Inflammatory macrophage treated with lipopolysaccharide for 4 hours (primary cell): ENCODE data around the gene PMM1.
"Not testable (repeated sequence)": the region's sequence is repeated elsewhere in the genome, so short reads cannot be mapped to it uniquely, and the experiment has no call there.

ENCODE experiments used
- DNase-seq: peaks from one replicate; pipeline ENCODE4 v3.0.0-alpha.2; 2020

Gene PMM1

DNA sequence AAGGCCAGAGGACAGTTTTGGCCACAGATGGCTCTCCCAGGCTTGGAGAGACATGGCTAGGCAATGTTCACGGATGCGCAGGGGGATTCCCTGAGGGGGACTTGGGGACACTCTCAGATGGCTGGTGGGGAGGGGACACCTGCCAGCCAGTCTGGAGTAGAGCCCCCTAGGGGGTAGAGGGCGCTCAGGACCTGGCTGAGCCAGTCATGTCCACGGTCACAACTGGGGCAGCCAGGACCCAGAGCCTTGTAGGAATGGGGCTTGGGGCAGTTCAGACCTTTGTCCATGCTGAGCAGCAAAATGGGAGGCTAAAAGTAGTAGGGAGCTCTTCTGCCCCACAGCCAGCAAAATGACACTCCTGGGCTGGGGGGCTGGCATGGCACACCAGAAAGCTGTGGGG, 27.2 kb downstream of the PMM1 start:
- no peak for DNase-seq

DNA sequence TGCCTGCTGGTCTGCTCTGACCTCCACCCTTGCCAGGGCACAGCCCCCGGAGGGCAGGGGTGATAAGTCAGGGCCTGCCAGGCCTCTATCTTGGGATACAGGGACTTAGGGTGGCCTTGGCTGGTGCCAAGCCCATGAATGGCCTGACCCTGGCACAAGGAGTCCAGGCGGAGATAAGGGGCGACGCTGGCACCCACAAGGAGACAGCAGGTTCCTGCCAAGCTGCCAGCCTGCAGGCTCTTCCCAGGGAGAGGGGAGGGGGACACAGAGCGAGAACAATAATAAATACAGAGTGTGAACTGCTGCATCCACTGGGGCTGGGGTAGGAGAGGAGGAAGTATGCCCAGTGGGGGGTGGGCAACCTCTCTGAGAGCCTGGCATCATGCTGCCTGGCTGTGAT, 27.9 kb downstream of the PMM1 start:
- DNase-seq, result no peak

DNA sequence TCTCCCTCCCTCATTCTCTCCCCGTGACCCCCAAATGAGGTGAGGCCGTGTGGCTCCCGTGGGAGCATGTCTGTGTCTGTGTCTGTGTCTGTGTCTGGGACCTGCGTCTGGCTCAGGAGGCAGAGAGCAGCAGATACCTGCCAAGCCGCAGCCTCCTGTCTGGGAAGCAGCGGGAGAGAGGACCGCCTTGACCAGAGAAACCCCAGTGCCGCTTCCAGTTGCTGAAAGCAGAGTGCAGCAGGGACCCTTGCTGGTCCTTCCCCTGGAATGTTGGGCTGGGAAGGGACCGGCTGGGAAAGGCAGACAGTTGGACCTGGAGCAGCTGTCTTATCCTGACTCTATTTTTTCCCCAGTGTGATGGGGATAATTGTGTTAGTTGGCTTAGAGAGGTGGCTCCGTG, 28.3 kb downstream of the PMM1 start:
- no peak for DNase-seq

DNA sequence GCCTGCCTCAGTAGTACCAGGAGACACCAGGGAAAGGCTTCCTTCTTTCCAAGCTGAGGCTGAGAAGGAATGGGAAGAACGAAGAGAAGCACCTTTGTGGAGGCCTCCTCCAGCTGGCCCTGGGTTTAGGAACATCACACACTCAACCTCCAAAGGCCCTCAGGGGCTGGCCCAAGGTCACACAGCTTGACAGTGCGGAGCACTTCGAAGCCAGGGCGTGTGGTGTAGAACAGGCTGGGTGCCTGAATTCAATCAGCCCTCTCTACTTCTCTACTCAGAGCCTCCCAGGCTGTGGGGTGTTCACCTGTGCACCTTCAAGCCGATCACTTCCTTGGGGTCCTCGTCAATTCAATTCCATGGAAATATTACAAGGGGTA, 29.6 kb downstream of the PMM1 start:
- no peak for DNase-seq

DNA sequence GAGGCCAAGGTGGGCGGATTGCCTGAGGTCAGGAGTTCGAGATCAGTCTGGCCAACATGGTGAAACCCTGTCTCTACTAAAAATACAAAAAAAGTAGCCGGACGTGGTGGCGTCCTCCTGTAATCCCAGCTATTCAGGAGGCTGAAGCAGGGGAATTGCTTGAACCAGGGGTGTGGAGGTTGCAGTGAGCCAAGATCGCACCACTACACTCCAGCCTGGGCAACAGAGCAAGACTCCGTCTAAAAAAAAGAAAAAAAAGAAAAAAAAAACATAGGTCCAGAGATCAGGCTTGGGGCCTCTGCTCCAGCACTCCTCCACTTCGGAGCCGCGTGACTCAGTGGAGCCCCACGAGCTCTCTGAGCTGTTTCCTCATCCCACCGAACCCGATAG, 31.4 kb downstream of the PMM1 start:
- DNase-seq, result not testable (repeated sequence)

DNA sequence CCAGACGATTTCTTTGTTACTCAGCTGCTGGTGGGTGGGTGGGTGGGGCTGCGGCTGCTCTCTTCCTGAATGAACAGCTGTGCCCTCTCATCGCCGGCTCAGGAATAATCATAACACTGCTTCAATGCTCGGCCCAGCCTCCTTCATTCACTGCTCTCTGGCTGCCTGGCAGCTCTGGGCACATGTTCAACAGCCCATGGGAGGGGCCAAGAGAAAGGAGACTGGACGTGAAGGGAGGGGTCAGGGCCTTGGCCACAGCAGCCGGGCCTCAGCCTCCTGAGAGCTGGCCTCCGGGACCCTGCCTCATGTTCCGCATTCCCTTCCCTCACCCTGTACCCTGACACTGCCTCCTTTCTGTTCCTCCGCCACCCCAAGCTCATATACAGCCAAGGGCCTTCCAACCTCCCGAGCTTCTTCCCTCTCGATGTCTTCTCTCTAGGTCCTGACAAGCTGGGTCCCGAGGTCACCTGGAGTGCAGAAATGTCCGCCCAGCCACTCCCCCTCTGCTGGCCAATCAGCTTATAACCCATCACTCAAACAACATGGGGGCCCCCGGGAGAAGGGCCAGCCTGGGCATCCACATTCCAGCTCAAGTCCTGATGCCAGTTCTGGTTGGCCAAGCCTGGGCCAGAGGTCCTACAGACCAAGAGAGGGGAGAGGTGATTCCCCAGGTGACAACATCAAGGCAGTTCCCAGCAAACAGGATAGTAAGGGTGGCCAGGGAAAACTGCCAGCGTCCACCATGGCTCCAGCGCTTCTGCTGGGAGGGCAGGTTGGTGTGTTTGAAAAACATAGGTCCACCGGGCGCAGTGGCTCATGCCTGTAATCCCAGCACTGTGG, 32.0 kb downstream of the PMM1 start:
- peak; percentile 11 for DNase-seq

DNA sequence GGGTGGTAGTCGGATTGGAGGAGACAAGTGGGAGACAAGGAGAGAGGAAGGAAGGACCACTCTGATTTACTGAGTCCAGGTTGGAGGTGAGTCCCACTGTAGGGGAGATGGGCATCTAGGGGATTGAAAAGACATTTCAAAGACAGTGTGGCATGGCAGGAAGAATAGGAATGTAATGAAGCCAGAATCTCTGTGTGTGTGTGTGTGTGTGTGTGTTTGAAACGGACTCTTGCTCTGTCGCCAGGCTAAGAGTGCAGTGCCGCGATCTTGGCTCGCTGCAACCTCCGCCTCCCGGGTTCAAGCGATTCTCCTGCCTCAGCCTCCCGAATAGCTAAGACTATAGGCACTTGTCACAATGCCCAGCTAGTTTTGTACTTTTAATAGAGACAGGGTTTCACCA, 33.1 kb downstream of the PMM1 start:
- DNase-seq, result no peak

DNA sequence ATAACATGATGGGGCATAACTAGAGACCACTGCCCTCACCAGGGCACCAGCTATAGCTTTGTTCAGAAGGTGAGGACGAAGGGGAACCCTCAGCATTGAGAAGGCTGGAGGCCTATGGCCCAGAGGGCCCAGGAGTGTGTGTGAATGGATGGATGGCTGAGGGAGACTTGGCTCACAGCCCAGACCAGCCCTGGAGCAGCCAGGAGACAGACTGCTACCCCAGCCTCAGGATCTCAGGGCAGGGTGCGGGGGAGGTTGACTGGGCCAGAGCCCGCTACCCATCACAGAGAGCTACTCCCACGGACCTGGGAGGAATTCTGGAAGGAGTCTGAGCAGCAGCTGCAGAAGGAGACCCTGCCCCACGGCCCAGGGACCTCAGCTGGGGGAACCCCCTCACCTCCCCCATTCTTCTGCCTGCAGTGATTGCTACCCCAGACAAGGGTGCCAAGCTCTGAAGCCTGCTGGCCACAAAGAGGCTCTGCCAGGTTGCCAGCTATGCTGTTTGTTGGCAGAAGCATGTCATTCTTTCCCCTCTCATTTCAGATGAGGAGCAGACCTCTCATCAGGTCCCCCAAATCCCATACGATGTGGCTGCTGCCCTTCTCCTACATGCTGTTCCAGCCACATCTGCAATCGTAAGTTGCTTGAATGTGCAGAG, 34.2 kb downstream of the PMM1 start:
- no peak for DNase-seq

DNA sequence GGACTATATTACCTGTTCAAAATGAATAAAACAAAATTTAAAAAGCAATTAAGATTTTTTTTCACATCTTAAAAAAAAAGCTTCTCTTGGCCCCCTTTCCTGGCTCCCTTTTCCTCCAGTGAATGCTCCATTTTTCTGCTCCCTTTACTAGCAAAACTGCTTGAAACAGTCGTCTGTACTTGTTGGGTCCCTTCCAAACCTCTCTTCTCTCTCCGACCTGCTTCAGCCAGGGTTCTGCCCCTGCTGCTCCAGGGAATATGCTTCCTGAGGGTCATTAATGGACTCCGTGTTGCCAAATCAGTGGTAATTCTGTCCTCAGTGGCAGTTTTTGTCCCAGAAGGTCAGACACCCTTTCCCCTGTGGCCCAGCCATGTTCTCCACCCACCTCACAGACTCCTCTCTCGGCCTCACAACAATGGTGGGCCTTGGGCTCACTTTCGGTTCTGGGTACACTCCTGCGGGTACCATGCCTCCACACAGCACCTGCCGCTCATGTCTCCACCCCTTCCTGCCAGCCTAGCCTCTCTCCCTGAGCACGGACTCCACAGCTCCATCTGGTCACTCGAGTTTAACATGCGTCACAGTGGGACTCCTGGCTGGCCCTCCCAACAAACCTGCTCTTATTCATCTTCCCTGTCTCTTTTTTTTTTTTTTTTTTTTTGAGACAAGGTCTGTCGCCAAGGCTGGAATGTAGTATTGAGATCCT, 37.6 kb downstream of the PMM1 start:
- no peak for DNase-seq

DNA sequence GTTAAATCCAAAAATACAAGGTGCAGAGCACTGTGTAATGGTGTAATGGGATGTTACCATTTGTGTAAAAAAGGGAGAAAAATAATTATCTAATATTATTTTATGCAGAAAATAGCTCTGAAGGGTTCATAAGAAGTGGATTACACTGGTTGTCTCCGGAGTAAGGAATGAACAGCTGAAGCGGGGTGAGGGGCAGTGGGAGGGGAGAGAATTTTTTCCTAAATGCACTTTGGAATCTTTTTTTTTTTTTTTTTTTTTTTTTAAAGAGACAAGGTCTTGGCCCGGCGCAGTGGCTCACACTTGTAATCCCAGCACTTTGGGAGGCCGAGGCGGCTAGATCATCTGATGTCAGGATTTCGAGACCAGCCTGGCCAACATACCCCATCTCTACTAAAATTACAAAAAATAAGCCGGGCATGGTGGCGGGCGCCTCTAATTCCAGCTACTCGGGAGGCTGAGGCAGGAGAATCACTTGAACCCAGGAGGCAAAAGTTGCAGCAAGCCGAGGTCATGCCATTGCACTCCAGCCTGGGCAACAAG, 38.6 kb downstream of the PMM1 start:
- DNase-seq, result no peak

DNA sequence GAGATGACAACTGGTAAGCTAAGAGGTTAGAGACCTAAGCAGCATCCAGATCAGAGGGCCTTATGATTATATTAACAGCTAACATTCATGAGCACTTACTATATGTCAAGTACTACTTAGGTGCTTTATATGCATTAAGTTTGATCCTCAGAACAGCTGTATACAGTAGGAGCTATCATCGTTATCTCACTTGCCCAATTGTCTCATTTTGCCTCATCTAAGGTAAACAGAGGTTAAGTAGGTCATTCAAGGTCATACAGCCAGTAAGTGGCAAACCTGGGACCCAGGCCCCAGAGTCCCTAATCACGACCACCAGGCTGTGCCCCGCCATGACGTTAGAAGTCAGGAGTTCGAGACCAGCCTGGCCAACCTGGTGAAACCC, 40.8 kb downstream of the PMM1 start:
- DNase-seq, result no peak

DNA sequence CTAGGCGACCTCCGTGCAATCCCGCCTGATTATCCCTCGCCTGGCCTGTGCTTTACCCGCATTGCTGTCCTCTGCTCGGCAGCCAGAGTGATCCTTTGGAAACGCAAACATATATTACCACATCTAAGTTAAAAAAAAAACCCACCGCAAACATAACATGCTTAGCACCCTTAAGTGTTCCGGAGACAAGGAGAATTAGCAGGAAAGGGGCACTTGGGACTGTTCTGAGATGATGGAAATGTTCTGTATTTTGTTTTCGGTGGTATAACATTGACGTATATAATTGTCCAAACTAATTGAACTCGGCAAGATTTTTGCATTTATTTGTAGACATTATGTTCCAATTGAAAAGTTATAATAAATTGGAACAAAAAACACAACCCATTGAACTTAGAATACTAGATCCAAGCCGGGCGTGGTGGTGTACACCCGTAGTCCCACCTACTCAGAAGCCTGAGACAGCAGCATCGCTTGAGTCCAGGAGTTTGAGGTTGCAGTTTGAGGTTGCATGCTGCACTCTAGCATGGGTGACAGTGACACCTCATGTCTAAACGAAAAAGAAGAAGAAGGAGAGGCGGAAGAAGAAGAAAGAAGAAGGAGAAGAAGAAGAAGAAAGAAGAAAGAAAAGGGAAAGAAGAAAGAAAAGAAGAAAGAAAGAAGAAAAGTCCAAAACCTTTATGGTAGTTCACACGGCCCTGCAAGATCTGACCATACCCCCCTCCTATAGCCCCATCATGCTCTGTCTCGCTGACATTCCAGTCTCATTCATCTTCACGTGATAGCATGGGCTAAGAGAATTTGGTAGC, 44.8 kb downstream of the PMM1 start:
- no peak for DNase-seq

DNA sequence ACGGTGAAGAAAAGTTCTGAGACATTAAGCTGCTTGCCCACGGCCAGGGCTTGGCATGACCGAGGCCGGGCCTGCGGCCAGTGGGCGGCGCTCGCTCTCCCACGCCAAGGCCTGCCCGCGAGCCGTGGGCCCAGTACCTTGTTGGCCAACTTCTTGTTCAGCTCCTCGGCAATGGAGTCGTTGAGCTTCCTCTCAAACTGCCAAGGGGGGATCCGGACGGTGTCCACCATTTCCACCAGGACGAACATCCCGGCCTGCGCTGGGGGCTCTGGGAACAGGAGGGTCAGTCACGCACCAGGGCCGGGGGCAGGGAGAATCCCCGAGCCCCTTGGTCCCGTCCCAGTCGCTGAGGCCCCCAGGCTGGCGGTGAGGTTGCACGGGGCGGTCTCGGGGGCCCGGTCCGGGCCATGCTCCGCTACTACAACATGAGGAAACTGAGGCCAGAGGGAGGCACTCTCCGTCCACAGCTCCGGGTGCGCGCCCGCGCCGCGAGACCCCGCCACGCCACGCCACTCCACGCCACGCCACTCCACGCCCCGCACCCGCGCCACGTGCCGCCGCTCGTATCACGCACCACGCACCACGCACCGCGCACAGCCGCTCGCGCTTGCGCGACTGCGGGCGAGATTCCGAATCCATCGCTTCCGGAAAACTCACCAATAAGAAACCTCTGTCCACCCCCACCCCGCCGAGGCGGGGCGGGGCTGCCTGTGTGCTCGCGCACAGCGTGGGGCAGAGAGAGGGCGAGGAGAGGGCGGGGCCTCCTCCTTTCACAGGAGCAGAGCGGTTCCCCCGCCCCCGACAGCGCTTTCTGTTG, 45.6 kb downstream of the PMM1 start, which contains the start of gene POLR3H:
Gene POLR3H, minus strand, starts transcription at position 617 of the 817 bp plus-strand sequence. Its CDS starts 369 bp downstream, at position 248.
- peak; percentile 99 for DNase-seq

DNA sequence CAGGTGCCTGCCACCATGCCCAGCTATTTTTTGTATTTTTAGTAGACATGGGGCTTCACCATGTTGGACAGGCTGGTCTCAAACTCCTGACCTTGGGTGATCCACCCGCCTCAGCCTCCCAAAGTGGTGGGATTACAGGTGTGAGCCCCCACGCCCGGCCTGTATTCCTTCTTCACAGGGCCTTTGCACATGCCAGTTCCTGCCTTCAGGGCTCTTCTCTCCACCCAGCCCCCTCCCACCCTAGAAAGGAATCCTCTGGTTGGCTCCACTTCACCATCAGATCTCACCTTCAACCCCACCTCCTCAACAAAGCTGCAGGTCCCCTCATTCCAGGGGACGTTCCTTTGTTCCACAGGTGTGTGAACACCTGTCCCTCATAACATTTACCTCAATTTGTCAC, 47.4 kb downstream of the PMM1 start:
- no peak for DNase-seq

DNA sequence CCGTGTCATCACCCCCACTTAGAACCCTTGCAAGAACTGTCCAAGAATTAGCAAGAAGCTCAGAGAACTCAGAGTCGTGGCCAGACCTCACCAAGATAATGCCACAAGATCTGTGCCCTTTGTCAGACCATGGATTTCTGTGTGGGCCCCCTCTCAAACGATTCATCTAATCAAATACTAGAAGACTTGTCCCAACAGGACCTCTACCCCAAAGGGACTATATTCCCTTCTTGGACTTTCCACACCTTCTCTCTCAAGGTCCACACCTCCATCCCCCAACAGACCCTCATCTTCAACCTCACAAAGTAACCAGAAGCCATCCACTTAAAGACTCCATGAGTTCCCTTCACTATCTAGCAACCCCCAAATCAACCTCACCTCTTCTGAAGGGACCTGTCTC, 48.2 kb downstream of the PMM1 start:
- no peak for DNase-seq

DNA sequence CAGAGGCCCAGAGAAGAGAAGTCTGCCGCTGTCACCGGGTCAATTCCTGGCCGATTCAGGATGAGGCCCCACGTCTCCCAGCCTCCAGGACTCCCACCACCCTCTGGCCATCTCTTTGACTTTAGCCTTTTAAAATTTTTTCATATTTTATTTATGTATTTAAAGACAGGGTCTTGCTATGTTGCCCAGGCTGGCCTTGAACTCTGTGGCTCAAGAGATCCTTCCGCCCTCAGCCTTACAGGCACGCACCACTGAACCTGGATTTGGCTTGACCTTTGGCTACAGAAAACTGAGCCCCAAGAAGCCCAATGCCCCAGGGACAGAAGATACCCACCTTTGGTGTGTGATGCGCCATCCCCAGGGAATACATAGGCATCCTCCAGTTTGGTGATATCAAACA, 49.3 kb downstream of the PMM1 start:
- no peak for DNase-seq

DNA sequence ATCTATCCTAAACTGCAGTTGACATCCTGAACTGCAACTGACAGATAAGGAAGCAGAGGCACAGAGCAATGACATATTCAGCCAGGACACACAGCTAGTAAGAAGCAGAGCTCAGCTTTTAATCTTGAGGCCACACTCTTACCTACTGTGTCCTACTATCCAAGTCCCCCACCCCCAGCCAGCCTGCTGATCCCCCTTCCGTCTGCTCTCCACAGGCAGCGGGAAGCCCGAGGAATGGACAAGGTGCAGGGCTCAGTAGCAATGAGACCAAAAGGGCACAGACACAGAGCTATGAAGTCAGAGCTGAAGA, 49.7 kb downstream of the PMM1 start:
- DNase-seq, result no peak

DNA sequence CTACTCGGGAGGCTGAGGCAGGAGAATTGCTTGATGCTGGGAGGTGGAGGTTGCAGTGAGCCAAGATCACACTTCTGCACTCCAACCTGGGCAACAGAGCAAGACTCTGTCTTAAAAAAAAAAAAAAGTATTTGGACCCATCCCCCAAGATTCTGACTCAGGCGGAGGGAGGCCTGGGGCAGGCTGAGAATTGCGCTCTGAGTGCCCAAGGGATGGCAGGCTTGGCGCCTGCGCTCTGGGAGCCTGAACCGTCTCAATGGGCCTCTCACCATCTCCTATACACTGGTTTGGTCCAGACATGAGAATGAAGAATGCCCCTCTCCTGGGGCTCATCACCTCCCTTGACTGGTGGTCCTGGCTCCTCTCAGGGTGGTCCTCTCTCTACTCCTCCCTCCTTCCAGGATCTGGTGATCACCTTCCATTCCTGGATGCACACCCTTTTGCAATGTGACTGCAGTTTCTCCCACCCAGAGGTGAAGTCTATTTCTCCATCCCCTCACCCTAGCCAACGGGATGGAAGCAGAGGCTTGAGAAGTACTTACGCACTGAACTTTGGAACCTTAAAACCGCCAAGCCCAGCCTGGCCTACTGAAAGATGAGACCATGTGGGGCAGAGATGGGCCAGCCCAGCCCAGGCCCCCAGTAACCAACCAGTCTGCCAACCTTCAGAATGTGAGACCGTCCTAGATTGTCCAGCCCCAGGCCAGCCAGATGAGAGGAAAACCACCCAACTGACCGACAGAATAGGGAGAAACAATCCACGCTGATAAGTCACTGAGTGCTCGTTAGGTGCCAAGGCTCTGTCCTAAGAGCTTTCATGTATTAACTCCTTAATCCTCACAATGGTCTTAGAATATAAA, 50.3 kb downstream of the PMM1 start:
- no peak for DNase-seq

DNA sequence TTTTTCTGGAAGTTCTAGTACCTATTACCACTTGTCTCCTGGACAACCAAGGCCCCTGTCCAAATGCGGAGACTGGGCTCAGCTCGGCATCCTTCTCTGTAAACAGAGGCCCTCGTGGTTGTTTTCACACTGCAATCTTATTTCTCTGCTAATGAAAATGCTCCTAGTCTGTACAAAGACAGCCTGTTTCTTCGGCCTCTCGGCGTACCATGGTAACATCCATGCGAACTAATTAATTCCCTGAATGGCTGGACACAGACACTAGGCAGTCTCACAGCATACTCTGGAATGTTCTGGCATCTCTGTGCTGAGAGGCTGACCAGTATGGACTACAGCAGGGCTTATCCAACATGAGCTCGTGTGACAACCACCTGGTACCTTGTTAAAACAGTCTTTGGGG, 51.1 kb downstream of the PMM1 start:
- no peak for DNase-seq

DNA sequence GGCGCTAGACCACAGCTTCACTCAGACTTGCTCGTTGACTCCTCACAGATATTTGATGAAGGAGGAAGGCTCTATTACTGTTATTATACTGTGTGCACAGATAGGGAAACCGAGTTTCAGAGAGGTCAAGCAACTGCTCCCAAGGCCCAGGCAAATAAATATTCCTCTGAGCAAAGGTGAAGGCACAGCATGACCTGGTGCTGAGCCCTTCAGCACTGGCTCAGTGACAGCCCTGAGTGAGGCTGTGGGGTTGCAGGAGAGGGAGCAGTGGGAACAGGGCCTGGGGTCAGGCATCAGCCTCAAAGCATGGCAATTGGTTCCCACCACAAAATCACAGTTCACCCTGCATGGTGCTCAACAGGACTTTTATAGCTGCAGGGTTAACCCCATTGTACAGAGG, 52.4 kb downstream of the PMM1 start:
- DNase-seq, result no peak

DNA sequence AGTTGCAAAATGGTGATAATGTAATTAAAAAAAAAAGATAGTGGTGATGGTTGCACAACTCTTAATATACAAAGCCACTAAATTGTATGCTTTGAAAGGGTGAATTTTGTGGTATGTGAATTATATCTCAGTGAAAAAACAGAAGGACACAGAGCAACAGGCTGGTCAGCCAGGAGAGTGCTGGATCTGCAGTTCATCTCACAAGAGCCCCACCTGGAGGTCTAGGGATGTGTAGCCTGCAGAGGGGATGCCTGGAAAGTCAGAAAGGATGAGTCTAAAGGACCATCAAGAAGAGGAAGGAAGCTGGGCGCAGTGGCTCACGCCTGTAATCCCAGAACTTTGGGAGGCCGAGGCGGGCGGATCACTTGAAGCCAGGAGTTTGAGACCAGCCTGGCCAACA, 54.4 kb downstream of the PMM1 start:
- no peak for DNase-seq
